HepG2 (cell line): ENCODE data around the gene UBE2S. TPM values are rescaled to one million over a fixed set of nuclear protein-coding genes. Genes with fewer than 3 reads are reported as not detected.

Experiments used
- ATAC-seq: fragments of 200-7000 bp; cut with Tn5 transposase; 3 replicates; pipeline ENCODE4 v1.9.1; 2020; ENCODE audit warnings: mild to moderate bottlenecking, moderate library complexity
- BruUV-seq: library from RNA; stranded (reverse); fragments of 400-500 nt; replicated peaks from 2 replicates; lab custom pipeline; 2021; lab: Mats Ljungman, UMichigan
- CTCF ChIA-PET: fragments of 300-600 bp; formaldehyde crosslinking; extraction: SDS; loops from one replicate; lab custom pipeline; 2021; ENCODE audit warnings: low total read pairs, inconsistent platforms, low intra/inter-chr PET ratio; lab: Yijun Ruan, JAX
- POLR2A ChIA-PET: fragments of 350-600 bp; sonication (Branson Sonifier 250); formaldehyde crosslinking; loops from one replicate; lab custom pipeline; 2020; ENCODE audit warnings: antibody characterized with exemption, inconsistent platforms; lab: Yijun Ruan, JAX
- DNase-seq: peaks from one replicate; pipeline ENCODE4 v3.0.0-alpha.2; 2015; ENCODE audit warnings: low spot score
- FAIRE-seq: peaks from 3 replicates; lab custom pipeline; 2011; peaks lifted over from hg19 to GRCh38; lab: Jason Lieb, UNC
- H2AFZ ChIP-seq: one replicate; pipeline ENCODE4 v1.6.1; 2011; ENCODE audit warnings: low read length, inconsistent platforms
- H3K27ac ChIP-seq: fragments of 300-600 bp; 3 replicates; pipeline ENCODE4 v1.8.0; 2011; ENCODE audit warnings: mixed run types, mild to moderate bottlenecking, mixed read lengths, low read length, inconsistent platforms; ENCODE audit not compliant: insufficient read depth; ENCODE audit errors: extremely low read length
- H3K27me3 ChIP-seq, 2 experiments: fragments of 200-600 bp in 1 of 2; 2 replicates in 1 of 2; 3 replicates in 1 of 2; pipeline versions ENCODE4 v1.6.0 to v1.8.0; 2011; ENCODE audit warnings: low read length in 2 of 2, mild to moderate bottlenecking in 2 of 2, moderate library complexity in 2 of 2, inconsistent platforms in 1 of 2; ENCODE audit not compliant: insufficient read depth in 2 of 2, control insufficient read depth in 1 of 2
- H3K36me3 ChIP-seq, 2 experiments: fragments of 200-600 bp in 1 of 2; replicated peaks in 1 of 2; 2 replicates in 1 of 2; 3 replicates in 1 of 2; pipeline versions ENCODE4 v1.5.1 to v1.8.0; 2011; ENCODE audit warnings: low read length in 2 of 2, inconsistent platforms in 1 of 2; ENCODE audit not compliant: insufficient read depth in 2 of 2, control insufficient read depth in 1 of 2
- H3K4me1 ChIP-seq: 2 replicates; pipeline ENCODE4 v1.5.1; 2012; ENCODE audit warnings: low read length, inconsistent platforms; ENCODE audit not compliant: insufficient read depth
- H3K4me2 ChIP-seq: 2 replicates; pipeline ENCODE4 v1.6.0; 2011; ENCODE audit warnings: low read depth, low read length, inconsistent platforms
- H3K4me3 ChIP-seq, 3 experiments: fragments of 200-600 bp in 1 of 3; sonication (generic), shearing (Covaris generic) in 1 of 3; replicated peaks in 1 of 3; 2 replicates each; pipeline ENCODE4 v1.5.1; 2011 to 2016; ENCODE audit warnings: low read length in 3 of 3, inconsistent platforms in 2 of 3, low read depth in 2 of 3, mild to moderate bottlenecking in 2 of 3, control low read depth in 1 of 3, mixed read lengths in 1 of 3; ENCODE audit not compliant: insufficient read depth in 1 of 3
- H3K79me2 ChIP-seq: one replicate; pipeline ENCODE4 v1.6.1; 2011; ENCODE audit warnings: low read length, inconsistent platforms; ENCODE audit not compliant: insufficient read depth
- H3K9ac ChIP-seq: 2 replicates; pipeline ENCODE4 v1.6.0; 2011; ENCODE audit warnings: mild to moderate bottlenecking, low read depth, low read length, inconsistent platforms; ENCODE audit not compliant: insufficient read depth
- H3K9me3 ChIP-seq: 2 replicates; pipeline ENCODE4 v1.5.1; 2012; ENCODE audit warnings: mild to moderate bottlenecking, low read length
- H4K20me1 ChIP-seq: 2 replicates; pipeline ENCODE4 v1.6.0; 2011; ENCODE audit warnings: inconsistent platforms, mild to moderate bottlenecking, low read length, moderate library complexity; ENCODE audit not compliant: insufficient read depth
- CBX2 ChIP-seq, 2 experiments: fragments of 200-600 bp in 1 of 2; sonication (generic); formaldehyde crosslinking in 1 of 2; IDR thresholded peaks; 2 replicates each; pipeline versions ENCODE4 v1.7.0 to v1.8.1; 2018 to 2022; ENCODE audit warnings: low read depth in 2 of 2, low read length in 1 of 2, mild to moderate bottlenecking in 1 of 2, missing genetic modification reagents in 1 of 2
- HMG20A ChIP-seq: IDR thresholded peaks from 2 replicates; pipeline ENCODE4 v1.6.1; 2016; ENCODE audit warnings: borderline replicate concordance
- MEF2D ChIP-seq: sonication (generic); formaldehyde crosslinking; IDR thresholded peaks from 2 replicates; pipeline ENCODE4 v1.5.1; 2020; ENCODE audit warnings: mild to moderate bottlenecking, missing genetic modification reagents
- NCOR1 ChIP-seq: fragments of 200-600 bp; sonication (generic); IDR thresholded peaks from 2 replicates; pipeline ENCODE4 v1.7.0; 2017; ENCODE audit warnings: antibody characterized with exemption, low read length, borderline replicate concordance
- PRPF4 ChIP-seq: fragments of 200-400 bp; formaldehyde crosslinking; IDR thresholded peaks from 2 replicates; pipeline ENCODE4 v1.6.1; 2016; ENCODE audit warnings: low read length, low read depth; ENCODE audit not compliant: poor library complexity, severe bottlenecking
- SKI ChIP-seq: fragments of 450-650 bp; IDR thresholded peaks from one replicate; pipeline ENCODE4 v1.6.1; 2018; ENCODE audit warnings: mild to moderate bottlenecking; ENCODE audit not compliant: partially characterized antibody
- TP53 ChIP-seq: sonication (generic); formaldehyde crosslinking; conservative IDR thresholded peaks from 2 replicates; pipeline ENCODE4 v1.4.0; 2020; ENCODE audit warnings: missing genetic modification reagents
- YY1 ChIP-seq: IDR thresholded peaks from 2 replicates; pipeline ENCODE4 v1.6.1; 2011; ENCODE audit warnings: low read length, low read depth, moderate library complexity, mild to moderate bottlenecking; ENCODE audit not compliant: insufficient read depth, insufficient replicate concordance
- ZBTB38 ChIP-seq: sonication (generic); formaldehyde crosslinking; IDR thresholded peaks from 2 replicates; pipeline ENCODE4 v1.5.1; 2020; ENCODE audit warnings: mild to moderate bottlenecking, missing genetic modification reagents
- ZNF264 ChIP-seq: sonication (generic); formaldehyde crosslinking; IDR thresholded peaks from 2 replicates; pipeline ENCODE4 v1.4.0; 2020; ENCODE audit warnings: missing genetic modification reagents
- ZNF274 ChIP-seq: sonication (generic); formaldehyde crosslinking; IDR thresholded peaks from 2 replicates; pipeline ENCODE4 v1.5.1; 2020; ENCODE audit warnings: mild to moderate bottlenecking, missing genetic modification reagents
- ZNF282 ChIP-seq: fragments of 450-650 bp; IDR thresholded peaks from 2 replicates; pipeline ENCODE4 v1.6.1; 2018; ENCODE audit not compliant: partially characterized antibody
- ZNF331 ChIP-seq: sonication (generic); formaldehyde crosslinking; IDR thresholded peaks from 2 replicates; pipeline ENCODE4 v1.4.0; 2020; ENCODE audit warnings: missing genetic modification reagents
- ZNF460 ChIP-seq: sonication (generic); formaldehyde crosslinking; IDR thresholded peaks from 2 replicates; pipeline ENCODE4 v1.5.1; 2020; ENCODE audit warnings: missing genetic modification reagents, mild to moderate bottlenecking, borderline replicate concordance
- ZNF563 ChIP-seq: sonication (generic); formaldehyde crosslinking; IDR thresholded peaks from 2 replicates; pipeline ENCODE4 v1.8.0; 2022; ENCODE audit warnings: mild to moderate bottlenecking, moderate library complexity, missing genetic modification reagents
- ZNF737 ChIP-seq: sonication (generic); formaldehyde crosslinking; IDR thresholded peaks from 2 replicates; pipeline ENCODE4 v1.5.0; 2020; ENCODE audit warnings: missing genetic modification reagents, mild to moderate bottlenecking, borderline replicate concordance
- ZNF75D ChIP-seq: sonication (generic); formaldehyde crosslinking; IDR thresholded peaks from 2 replicates; pipeline ENCODE4 v1.8.1; 2023; ENCODE audit warnings: missing genetic modification reagents, mild to moderate bottlenecking, borderline replicate concordance
- WGBS: methylation state at CpG from one replicate; pipeline ENCODE4 v1.1.6; 2017; ENCODE audit warnings: low lambda C conversion rate; 5-methylcytosine and 5-hydroxymethylcytosine counted together
- in situ Hi-C: cut with HindIII; loops from 2 replicates; pipeline ENCODE4 v1.10.0; 2017; ENCODE audit warnings: low pct_unique_long_range_greater_than_20kb; ENCODE audit not compliant: extremely low pct_ligation_motif_present
- intact Hi-C: fragments of 100-400 bp; cut with micrococcal nuclease; formaldehyde crosslinking; loops from one replicate; pipeline ENCODE4 v1.10.0; 2022; ENCODE audit not compliant: unreplicated experiment
- polyA plus RNA-seq, 8 experiments: library from polyadenylated mRNA; depleted of rRNA in 3 of 8; stranded (reverse) in 7 of 8; unstranded in 1 of 8; fragments of >200 nt; fragmentation: Illumina TruSeq in 4 of 8; extraction: Trizol in 4 of 8; gene quantifications; 2 replicates each; pipeline versions ENCODE4 v1.2.1 to v1.2.3, GENCODE V29; 2011 to 2016; ENCODE audit warnings: low read depth in 4 of 8, missing spikeins in 1 of 8, mixed read lengths in 1 of 8; ENCODE audit not compliant: insufficient read depth in 1 of 8
- total RNA-seq, 5 experiments: library from RNA; depleted of rRNA; stranded (reverse); fragments of >200 nt; fragmentation: Illumina TruSeq; extraction: Trizol; gene quantifications; 2 replicates each; pipeline ENCODE4 v1.2.3, GENCODE V29; 2016; ENCODE audit warnings: low read depth in 1 of 5
- TF ChIP-seq, protein P1 (sequence below): sonication (generic); formaldehyde crosslinking; IDR thresholded peaks from 2 replicates; pipeline ENCODE4 v1.4.0; 2020; ENCODE audit warnings: mild to moderate bottlenecking, low read depth, missing genetic modification reagents
- TF ChIP-seq, protein P2 (sequence below): sonication (generic); formaldehyde crosslinking; IDR thresholded peaks from 2 replicates; pipeline ENCODE4 v1.4.0; 2020; ENCODE audit warnings: missing genetic modification reagents; ENCODE audit errors: not compliant biosample characterization

The UBE2S gene
- total and polyA plus RNA-seq, 2 of the 13 experiments (the other 11 are each of a cell fraction or from before 2014, with no cell fraction given): 32.2 to 39.3 TPM

DNA sequence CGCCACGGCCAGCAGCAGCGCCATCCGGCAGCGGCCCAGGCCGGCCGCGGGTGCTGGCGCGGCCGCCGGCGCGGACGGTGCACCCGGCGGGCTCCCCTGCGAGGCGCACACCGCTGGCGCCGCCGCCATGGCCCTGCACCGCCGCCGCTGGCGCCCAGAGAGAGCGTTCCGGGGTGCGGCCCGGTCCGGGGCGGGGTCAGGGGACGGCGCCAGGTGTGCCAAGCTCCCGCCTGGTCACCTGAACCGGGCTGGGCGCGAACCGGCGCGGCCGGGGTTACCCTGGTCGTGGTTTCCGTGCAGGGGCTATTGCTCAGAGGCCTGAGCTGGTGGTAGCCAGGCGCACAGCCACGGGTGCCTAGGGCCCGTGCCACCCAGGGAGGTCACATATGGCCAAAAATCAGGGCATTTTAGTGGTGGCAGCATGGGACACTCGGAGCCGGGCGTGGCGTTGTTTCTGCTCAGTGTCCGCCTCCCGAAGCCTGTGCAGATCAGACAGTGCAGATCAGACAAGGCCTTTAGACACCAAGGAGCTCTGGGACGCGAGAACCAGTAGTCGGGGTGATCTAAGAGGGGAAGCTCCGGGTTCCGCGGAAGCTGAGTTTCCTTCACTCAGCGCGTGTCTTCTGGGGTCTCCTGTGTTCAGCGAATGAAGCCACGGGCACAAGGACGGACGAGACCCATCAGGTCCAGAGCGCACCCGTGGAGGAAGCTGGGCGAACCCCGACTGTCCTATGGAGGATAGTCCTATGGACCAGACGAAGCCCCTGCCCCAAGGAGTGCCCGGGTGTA, 23.3 kb downstream of the UBE2S start, which contains the start of gene TMEM238:
TMEM238 (minus strand) TSS at position 162 of the 789 bp plus-strand sequence; CDS start at position 129, 33 bp downstream.
- ChIA-PET CTCF (no interaction called here), POLR2A (interaction anchor here (1.0 to 1.2 kb wide), 2 partner anchors 11 to 45 kb away, joined by 3 read pairs; partner anchors contain the start of gene KMT5C)
- peaks cover 30% of the 10 kb centered on the region for H3K79me2 ChIP-seq
- H4K20me1 ChIP-seq: peaks cover 34% of the 10 kb centered on the region
- no peaks in the 10 kb centered on the region; a peak in 1 of 5 replicates for H3K27me3 ChIP-seq
- peak within 1 kb of the TSS; percentile 96 for H3K9ac ChIP-seq
- peak within 1 kb of the TSS; percentile 96 for H3K4me2 ChIP-seq
- ATAC-seq (no peak), FAIRE-seq (no peak), DNase-seq (no peak)
- no peaks in the 10 kb centered on the region for H3K9me3 ChIP-seq
- peaks cover 11 to 26% of the 10 kb centered on the region in 2 experiments for H3K36me3 ChIP-seq
- TF ChIP-seq PRPF4 (peak; percentile 24), NCOR1 (no peak), ZNF563 (peak; percentile 31; the same call in 1 of the 2 replicates), ZNF331 (CRISPR knock-in tag) (no peak), ZBTB38 (peak; percentile 96), ZNF274 (CRISPR knock-in tag) (0 out of 2 replicates have a peak, but pooled peaks have one; percentile 17), ZNF75D (CRISPR knock-in tag) (no peak), ZNF737 (CRISPR knock-in tag) (no peak), CBX2 (IDR thresholded peaks at IDR 0.05; ENCODE audit: low read depth, low read length) (no peak), CBX2 (CRISPR knock-in tag; IDR thresholded peaks at IDR 0.05; ENCODE audit: low read depth) (no peak), ZNF264 (CRISPR knock-in tag) (no peak), HMG20A (no peak), ZNF460 (CRISPR knock-in tag) (no peak), YY1 (no peak), MEF2D (no peak), ZNF282 (no peak), SKI (no peak), TP53 (CRISPR knock-in tag) (no peak)
- TF ChIP-seq, protein P1, sequence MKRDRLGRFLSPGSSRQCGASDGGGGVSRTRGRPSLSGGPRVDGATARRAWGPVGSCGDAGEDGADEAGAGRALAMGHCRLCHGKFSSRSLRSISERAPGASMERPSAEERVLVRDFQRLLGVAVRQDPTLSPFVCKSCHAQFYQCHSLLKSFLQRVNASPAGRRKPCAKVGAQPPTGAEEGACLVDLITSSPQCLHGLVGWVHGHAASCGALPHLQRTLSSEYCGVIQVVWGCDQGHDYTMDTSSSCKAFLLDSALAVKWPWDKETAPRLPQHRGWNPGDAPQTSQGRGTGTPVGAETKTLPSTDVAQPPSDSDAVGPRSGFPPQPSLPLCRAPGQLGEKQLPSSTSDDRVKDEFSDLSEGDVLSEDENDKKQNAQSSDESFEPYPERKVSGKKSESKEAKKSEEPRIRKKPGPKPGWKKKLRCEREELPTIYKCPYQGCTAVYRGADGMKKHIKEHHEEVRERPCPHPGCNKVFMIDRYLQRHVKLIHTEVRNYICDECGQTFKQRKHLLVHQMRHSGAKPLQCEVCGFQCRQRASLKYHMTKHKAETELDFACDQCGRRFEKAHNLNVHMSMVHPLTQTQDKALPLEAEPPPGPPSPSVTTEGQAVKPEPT: no peak
- TF ChIP-seq, protein P2, sequence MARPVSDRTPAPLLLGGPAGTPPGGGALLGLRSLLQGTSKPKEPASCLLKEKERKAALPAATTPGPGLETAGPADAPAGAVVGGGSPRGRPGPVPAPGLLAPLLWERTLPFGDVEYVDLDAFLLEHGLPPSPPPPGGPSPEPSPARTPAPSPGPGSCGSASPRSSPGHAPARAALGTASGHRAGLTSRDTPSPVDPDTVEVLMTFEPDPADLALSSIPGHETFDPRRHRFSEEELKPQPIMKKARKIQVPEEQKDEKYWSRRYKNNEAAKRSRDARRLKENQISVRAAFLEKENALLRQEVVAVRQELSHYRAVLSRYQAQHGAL: no peak
- in situ Hi-C loops (no loop called here), intact Hi-C loops (no loop called here)
- H3K27ac ChIP-seq: peak within 1 kb of the TSS; percentile 92
- H2AFZ ChIP-seq: no peak within 1 kb of the TSS
- peak within 1 kb of the TSS; percentile 69 to 100 (median 86) for H3K4me3 ChIP-seq
- no TSS peak for BruUV-seq
- peaks cover 43% of the 10 kb centered on the region for H3K4me1 ChIP-seq
- WGBS: 94% methylated on average over 32 of the region's 72 CpGs
